ENCODE data around the gene KIF21B.

Gene KIF21B

DNA sequence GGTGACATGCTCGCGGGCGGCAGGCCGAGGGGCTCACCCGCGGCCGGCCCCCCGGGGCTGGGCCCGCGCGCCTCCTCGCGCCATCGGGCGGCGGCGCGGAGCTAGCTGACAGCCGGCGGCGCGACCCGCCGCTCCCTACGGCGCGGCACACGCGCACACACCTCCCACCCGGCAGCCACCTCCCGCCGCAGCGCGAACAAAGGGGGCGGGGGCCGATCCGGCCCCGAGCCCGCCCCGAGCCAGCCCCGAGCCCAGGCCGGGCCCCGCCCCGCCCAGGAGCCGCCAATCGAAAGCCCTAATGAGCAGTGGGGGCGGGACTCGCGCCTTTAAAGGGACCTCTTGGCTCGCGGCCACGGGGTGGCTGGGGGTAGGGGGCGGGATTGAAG is at the start of gene KIF21B:
Gene KIF21B, minus strand, starts transcription at position 198 of the 386 bp plus-strand sequence. CDS start 331 bp downstream, outside the sequence.
- DNase-seq, result peak; percentile 89

DNA sequence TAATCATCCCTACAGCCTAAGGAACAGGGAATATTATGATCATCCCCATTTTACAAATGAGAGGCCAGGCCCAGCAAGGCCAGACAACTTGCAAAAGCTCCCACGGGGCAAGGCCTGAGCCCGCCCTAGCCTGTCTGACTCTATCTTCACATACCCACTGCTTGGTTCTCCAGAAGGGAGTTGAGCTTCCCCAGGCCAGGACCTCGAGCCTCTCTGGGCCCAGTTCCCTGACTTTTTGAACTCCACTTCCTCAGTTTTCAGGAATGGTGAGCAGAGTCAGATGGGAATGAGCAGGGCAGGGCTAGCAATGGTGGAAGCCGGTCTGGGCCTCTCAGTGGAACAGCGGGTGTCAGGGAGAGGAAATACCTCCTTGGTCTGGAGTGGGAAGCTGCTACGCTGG is 49.4 kb upstream of the KIF21B start:
- no peak for DNase-seq

DNA sequence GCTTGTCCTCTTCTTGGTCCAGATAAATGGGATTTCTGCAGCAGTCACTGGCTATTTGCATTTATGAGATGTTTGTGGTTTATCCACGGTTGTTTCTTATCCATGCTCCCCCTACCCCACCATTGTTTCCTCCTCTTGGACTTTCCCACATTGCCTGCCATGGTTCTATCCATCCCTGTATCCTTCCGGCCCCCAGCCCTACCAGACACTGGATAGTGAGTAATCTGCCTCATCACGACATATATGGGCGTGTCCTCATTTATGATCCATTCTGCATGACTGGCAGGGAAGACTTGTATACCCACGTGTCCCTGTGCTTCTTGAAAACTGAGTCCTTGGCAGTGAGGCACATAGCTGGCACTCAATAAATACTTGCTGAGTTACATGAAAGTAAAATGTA is 48.6 kb upstream of the KIF21B start:
- no peak for DNase-seq

GRCh38 chr1:201069636-201070035 is 46.1 kb upstream of the KIF21B start:
- no peak for DNase-seq

GRCh38 chr1:201068976-201069375 is 45.5 kb upstream of the KIF21B start:
- DNase-seq, result no peak

GRCh38 chr1:201066986-201067385 is 43.5 kb upstream of the KIF21B start:
- no peak for DNase-seq

DNA sequence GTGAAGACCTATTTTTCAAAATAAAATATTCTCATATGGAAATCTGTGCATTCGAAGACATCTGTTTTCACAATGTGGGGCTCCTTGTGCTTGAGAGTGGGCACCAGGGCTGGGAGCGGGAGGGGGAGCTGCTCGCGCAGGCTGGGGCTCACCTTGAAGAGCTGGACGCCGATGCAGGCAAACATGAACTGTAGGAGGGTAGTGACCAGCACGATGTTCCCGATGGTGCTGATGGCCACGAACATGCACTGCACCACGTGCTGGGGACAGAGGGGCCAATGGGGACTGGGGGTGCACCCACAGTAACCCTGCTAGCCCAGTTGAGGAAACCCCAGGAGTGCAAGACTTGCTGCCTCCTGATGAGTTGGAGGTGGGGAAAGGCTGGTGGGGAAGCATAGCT is 42.2 kb upstream of the KIF21B start:
- DNase-seq, result no peak

DNA sequence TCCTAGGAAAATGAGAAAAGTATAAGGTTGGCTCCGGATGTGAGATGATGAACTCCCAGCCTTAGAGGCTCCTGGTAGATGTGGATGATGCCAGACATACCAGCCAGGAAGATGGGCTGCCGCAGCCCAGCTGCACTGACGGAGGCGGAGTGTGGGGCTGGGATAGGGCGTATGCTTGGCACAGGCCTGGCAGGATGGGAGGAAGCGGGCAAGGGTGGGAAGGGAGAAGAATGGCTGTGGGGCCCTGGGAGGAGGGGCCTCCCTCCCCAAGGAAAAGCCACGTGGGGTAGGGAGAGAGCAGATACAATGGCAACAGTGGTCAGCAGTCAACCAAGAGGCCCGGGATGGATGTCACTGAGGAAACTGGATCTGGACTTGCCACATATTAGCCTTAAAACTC is 41.3 kb upstream of the KIF21B start:
- DNase-seq, result no peak

DNA sequence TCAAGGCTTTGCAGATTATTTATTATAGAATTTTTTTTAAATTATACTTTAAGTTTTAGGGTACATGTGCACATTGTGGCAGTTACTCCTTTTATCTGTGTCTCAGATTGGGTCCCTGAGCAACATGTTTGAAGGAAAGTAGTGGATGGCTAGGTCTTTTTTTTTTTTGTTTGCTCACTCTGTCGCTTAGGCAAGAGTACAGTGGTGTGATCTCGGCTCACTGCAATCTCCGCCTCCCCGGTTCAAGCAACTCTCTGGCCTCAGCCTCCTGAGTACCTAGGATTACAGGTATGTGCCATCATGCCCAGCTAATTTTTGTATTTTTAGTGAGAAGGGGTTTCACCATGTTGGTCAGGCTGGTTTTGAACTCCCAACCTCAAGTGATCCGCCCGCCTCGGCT is 39.6 kb upstream of the KIF21B start:
- no peak for DNase-seq

- DNase-seq, result no peak
These were observed 39.1 kb upstream of the KIF21B start for GRCh38 chr1:201062511-201063091.

- DNase-seq, result no peak
These were observed 38.4 kb upstream of the KIF21B start for GRCh38 chr1:201061886-201062285.

DNA sequence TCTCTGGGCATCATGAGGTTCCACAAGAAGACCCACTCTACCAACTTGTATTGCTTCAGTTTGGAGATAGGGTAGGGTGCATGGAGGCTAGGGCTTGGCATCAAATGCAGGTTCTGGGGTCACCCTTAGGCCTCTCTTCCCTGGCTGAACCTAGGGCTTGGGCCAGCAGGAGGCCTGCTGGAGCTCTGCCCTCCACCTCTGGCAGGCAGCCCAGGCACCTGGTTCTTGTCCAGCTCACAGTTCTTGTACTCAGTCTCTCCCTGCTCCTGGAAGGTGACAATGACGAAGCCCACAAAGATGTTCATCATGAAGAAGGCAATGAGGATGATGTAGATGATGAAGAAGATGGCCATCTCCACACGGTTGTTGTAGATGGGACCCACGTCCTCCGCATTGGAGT is 37.5 kb upstream of the KIF21B start:
- DNase-seq, result no peak

DNA sequence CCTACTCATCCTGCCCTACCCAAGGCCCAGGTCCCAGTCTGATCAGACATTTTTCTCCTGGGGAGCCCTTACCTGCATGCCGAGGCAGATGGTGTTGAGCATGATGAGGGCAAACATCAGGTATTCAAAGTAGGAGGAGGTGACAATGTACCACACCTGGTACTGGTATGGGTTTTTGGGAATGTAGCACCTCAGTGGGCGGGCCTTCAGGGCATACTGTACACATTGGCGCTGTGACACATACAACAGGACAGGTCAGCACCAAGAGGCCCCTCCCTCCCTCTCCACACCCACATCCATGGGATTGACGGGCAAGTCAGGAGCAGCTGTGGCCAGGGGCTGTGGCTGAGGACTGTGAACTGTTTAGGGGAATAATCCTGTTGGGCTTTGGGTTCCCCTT is 37.1 kb upstream of the KIF21B start:
- DNase-seq, result no peak

- DNase-seq, result no peak
These were observed 36.5 kb upstream of the KIF21B start for GRCh38 chr1:201059871-201060555.

DNA sequence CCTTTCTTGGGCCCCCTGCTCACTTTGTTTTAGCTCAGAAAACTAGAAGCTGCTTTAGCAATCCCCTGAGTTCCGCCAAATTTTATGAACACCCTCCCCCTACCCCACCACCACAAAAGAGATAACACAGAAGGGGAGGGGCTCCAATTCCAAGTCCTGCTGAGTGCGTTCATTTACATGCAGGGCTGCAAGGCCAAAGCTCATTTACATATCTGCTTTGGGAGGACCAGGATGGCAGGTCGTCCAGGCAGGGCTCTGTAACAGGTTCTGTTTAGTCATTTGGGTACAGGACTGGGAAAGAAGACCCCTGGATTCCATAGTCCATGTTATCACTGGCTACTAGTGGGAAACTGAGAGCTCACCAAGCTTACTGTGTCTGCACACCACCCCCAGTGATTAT is 35.9 kb upstream of the KIF21B start:
- DNase-seq, result no peak

DNA sequence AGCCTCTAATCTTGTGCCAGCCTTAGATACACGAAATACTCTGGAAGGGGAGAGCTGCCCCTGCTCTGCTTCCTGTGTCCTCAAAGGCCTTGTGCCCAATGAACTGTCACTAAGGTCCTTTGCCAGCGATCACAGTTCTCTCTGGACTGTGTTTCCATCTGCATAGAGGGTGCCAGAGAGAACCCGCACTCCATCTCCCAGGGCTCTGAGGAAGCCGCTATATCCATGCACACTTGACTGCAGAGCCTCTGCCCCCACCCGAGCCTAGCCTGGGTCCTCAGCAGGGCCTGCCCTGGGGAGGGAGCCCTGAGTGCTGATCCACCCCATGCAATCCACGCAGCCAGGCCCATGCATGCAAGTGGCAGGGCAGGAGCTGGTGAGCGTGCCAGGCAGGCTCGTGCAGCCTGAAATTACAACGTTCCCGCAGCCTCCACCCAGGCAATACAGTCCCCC is 30.6 kb upstream of the KIF21B start:
- DNase-seq, result no peak

- DNase-seq, result no peak
These were observed 29.8 kb upstream of the KIF21B start for GRCh38 chr1:201053155-201053860.

GRCh38 chr1:201051399-201051798 is 27.9 kb upstream of the KIF21B start:
- DNase-seq, result no peak

- DNase-seq, result no peak
These were observed 27.2 kb upstream of the KIF21B start for GRCh38 chr1:201050515-201051277.

DNA sequence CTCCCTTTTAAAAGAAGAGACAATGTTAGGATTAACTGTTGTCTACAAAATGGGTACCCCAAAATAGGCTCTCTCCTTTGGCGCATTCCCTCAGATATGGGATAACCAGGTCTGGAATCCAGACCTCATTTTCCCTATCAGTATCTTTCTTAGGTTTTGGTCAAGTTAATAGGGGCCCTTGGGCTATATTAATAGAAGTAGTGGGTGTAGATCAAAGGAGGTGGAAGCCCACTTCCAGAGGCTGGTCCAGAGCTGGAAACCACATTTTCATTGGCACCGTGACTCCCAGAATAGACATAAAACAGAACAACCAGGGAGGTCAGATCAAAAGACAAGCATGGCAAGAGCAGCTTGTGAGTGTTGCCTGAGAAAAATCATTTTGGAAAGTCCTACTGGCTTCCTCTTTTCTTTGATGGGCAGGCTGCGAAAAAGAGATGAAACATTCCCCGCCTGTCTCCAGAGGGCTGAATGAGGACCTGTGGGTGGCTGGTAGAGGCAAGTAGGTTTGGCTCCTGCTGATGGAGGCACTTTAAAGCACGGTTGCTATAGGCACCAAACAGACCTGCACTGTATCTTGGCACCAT is 25.8 kb upstream of the KIF21B start:
- DNase-seq, result no peak

DNA sequence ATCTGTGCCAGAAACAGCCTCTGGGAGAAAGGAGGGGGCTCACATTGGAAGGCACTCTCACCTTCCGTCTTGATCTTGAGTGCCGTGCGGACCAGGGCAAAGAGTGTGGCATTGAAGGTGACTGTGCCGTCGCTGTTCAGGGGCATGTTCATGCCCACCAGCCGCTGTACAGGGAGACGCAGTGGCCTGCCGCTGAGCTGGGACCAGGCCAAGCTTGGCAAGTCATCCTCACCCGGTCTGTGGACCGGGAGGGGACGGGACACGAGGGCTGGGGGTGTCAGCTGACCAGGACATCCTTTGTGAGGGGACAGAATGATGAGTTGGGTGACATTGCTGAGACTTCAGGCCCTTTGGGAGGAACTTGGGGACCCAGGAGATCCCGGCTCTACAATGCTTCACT is 25.0 kb upstream of the KIF21B start:
- no peak for DNase-seq

DNA sequence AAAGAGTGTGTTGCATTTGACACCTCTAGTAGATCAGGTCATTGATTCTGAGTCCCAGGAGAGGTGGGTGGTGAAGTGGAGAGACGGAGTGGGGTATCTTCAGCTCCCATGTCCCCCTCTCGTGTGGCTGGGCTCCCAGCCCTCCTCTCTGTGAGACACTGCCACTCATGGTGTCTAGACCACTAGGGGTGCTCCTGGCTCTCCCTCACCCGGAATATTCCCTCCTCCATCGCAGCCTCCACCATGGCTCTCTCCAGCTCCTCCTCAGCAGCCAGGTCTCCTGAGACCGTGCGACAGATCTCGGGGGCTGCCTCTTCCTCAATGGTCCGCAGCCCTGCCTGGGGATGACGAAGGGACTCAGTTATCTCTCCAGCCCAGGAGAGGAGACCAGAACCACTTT is 20.6 kb upstream of the KIF21B start:
- DNase-seq, result no peak

GRCh38 chr1:201042779-201043461 is 19.4 kb upstream of the KIF21B start:
- peak; percentile 70 for DNase-seq
